ENCODE results near the gene STX1A.

DNA sequence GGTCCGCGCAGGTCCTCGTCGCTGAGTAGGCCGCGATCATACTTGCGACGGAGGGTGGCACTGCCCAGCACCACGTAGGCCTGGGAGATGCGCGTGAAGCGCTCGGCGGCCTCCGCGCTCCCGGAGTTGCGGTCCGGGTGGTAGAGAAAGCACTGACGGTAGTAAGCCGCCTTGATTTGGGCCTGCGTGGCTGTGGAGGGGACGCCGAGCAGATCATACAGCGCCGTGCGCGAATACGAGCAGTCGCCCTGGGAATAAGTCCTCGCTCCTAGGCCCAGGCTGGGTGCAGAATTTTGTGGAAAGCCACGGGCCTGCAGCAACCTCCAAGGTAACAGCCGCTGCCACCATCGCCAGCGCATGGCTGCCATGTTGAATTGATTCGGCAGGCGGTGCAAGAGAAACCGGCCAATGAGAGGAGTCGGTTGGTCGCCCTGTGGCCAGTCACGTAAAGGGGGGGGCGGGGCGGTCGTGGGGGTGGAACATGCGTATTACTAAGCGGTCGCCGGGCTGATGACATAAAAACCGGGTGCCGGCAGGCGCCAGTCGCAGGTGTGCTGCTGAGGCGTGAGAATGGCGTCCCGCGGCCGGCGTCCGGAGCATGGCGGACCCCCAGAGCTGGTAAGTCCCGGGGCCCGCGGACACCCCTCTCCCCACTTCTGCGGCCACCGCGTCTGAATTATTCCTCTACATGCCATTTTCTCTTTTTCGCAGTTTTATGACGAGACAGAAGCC is 36.2 kb downstream of the STX1A start, which contains the start of the genes BUD23 and DNAJC30:
- TF ChIP-seq, protein P1, sequence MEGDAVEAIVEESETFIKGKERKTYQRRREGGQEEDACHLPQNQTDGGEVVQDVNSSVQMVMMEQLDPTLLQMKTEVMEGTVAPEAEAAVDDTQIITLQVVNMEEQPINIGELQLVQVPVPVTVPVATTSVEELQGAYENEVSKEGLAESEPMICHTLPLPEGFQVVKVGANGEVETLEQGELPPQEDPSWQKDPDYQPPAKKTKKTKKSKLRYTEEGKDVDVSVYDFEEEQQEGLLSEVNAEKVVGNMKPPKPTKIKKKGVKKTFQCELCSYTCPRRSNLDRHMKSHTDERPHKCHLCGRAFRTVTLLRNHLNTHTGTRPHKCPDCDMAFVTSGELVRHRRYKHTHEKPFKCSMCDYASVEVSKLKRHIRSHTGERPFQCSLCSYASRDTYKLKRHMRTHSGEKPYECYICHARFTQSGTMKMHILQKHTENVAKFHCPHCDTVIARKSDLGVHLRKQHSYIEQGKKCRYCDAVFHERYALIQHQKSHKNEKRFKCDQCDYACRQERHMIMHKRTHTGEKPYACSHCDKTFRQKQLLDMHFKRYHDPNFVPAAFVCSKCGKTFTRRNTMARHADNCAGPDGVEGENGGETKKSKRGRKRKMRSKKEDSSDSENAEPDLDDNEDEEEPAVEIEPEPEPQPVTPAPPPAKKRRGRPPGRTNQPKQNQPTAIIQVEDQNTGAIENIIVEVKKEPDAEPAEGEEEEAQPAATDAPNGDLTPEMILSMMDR (conservative IDR thresholded peaks at IDR 0.05; ENCODE audit: low read depth, low read length) = no peak
- TF ChIP-seq POLR2A (IDR thresholded peaks at IDR 0.05; ENCODE audit: low read depth, low read length) = peak; percentile 93
- TF ChIP-seq MAFK (IDR thresholded peaks at IDR 0.05; ENCODE audit: low read depth, low read length) = no peak
- peak; percentile 97 for TF ChIP-seq MXI1 (IDR thresholded peaks at IDR 0.05; ENCODE audit: borderline replicate concordance, low read depth, low read length)
